H1 (cell line): ENCODE data around the gene KCNE5. TPM values are rescaled to one million over a fixed set of nuclear protein-coding genes. Genes with fewer than 3 reads are reported as not detected.

Experiments
- CTCF ChIA-PET: fragments of 300-600 bp; sonication (Branson Sonifier 250); formaldehyde crosslinking; loops from one replicate; lab custom pipeline; 2021; ENCODE audit not compliant: partially characterized antibody; lab: Charles Lee
- POLR2A ChIA-PET: fragments of 300-600 bp; sonication (Branson Sonifier 250); formaldehyde crosslinking; loops from one replicate; lab custom pipeline; 2021; ENCODE audit warnings: inconsistent platforms; ENCODE audit not compliant: partially characterized antibody; lab: Charles Lee
- DNase-seq, 2 experiments: peaks; one replicate each; pipeline versions ENCODE4 v3.0.0 to v3.0.0-alpha.2; 2010 to 2022; ENCODE audit warnings: low spot score in 2 of 2, low read depth in 1 of 2, mixed read lengths in 1 of 2
- FAIRE-seq: peaks from 2 replicates; lab custom pipeline; 2011; peaks lifted over from hg19 to GRCh38; lab: Jason Lieb, UNC
- H2AFZ ChIP-seq: 2 replicates; pipeline ENCODE4 v1.8.1; 2012; ENCODE audit warnings: low read length, inconsistent platforms
- H2AK5ac ChIP-seq: 2 replicates; pipeline ENCODE4 v1.6.1; 2013; ENCODE audit warnings: low read depth, low read length
- H2BK120ac ChIP-seq: replicated peaks from 2 replicates; pipeline ENCODE3; 2013; ENCODE audit warnings: low read depth, low read length, inconsistent platforms
- H2BK12ac ChIP-seq: 2 replicates; pipeline ENCODE4 v1.6.1; 2013; ENCODE audit warnings: low read depth, low read length
- H2BK15ac ChIP-seq: 2 replicates; pipeline ENCODE4 v1.6.1; 2013; ENCODE audit warnings: low read length
- H2BK20ac ChIP-seq: 2 replicates; pipeline ENCODE4 v1.6.1; 2013; ENCODE audit warnings: low read length
- H2BK5ac ChIP-seq: 2 replicates; pipeline ENCODE4 v1.6.1; 2013; ENCODE audit warnings: low read depth, low read length
- H3K14ac ChIP-seq: 2 replicates; pipeline ENCODE4 v1.6.1; 2013; ENCODE audit warnings: inconsistent platforms; ENCODE audit not compliant: insufficient read length
- H3K18ac ChIP-seq: 2 replicates; pipeline ENCODE4 v1.6.1; 2013; ENCODE audit warnings: low read length; ENCODE audit errors: extremely low read depth
- H3K23ac ChIP-seq: 2 replicates; pipeline ENCODE4 v1.6.1; 2013; ENCODE audit warnings: inconsistent platforms; ENCODE audit not compliant: insufficient read length
- H3K23me2 ChIP-seq: 2 replicates; pipeline ENCODE4 v1.6.1; 2013; ENCODE audit warnings: low read depth, low read length
- H3K27ac ChIP-seq: 2 replicates; pipeline ENCODE4 v1.6.1; 2011; ENCODE audit warnings: low read depth, low read length, inconsistent platforms
- H3K27me3 ChIP-seq, 4 experiments: replicated peaks in 1 of 4; 1 replicate in 1 of 4; 2 replicates in 3 of 4; pipeline versions ENCODE4 v1.6.1 to v1.8.1; 2011 to 2013; ENCODE audit warnings: low read length in 3 of 4, mild to moderate bottlenecking in 3 of 4, inconsistent platforms in 2 of 4, mixed read lengths in 2 of 4, moderate library complexity in 1 of 4; ENCODE audit not compliant: control insufficient read depth in 3 of 4, insufficient read depth in 3 of 4; ENCODE audit errors: extremely low read depth in 1 of 4
- H3K36me3 ChIP-seq, 4 experiments: 2 replicates each; pipeline versions ENCODE4 v1.6.1 to v1.8.1; 2011 to 2013; ENCODE audit warnings: mild to moderate bottlenecking in 4 of 4, low read length in 3 of 4, moderate library complexity in 2 of 4, control low read depth in 1 of 4, inconsistent platforms in 1 of 4; ENCODE audit not compliant: insufficient read depth in 4 of 4, control insufficient read depth in 2 of 4
- H3K4ac ChIP-seq: replicated peaks from 2 replicates; pipeline ENCODE3; 2013; ENCODE audit warnings: low read length, low read depth, mixed read lengths, inconsistent platforms; ENCODE audit not compliant: insufficient read length
- H3K4me1 ChIP-seq, 4 experiments: replicated peaks in 1 of 4; 1 replicate in 1 of 4; 2 replicates in 3 of 4; pipeline versions ENCODE4 v1.6.1 to v1.8.1; 2011 to 2013; ENCODE audit warnings: low read length in 3 of 4, inconsistent platforms in 2 of 4, mixed read lengths in 1 of 4; ENCODE audit not compliant: insufficient read depth in 4 of 4, control insufficient read depth in 3 of 4
- H3K4me2 ChIP-seq, 2 experiments: 2 replicates each; pipeline versions ENCODE4 v1.6.1 to v1.8.1; 2011 to 2013; ENCODE audit warnings: low read depth in 2 of 2, low read length in 2 of 2, control low read depth in 1 of 2, inconsistent platforms in 1 of 2, mild to moderate bottlenecking in 1 of 2; ENCODE audit not compliant: insufficient read depth in 1 of 2
- H3K4me3 ChIP-seq, 4 experiments: fragments of 200-600, 300-600 bp in 1 of 4; sonication (generic), shearing (Covaris generic), sonication (Bioruptor Twin) in 1 of 4; 2 replicates each; pipeline versions ENCODE4 v1.5.1 to v1.8.1; 2011 to 2016; ENCODE audit warnings: low read length in 4 of 4, low read depth in 3 of 4, control low read depth in 2 of 4, inconsistent platforms in 2 of 4, mild to moderate bottlenecking in 2 of 4, mixed read lengths in 1 of 4, moderate library complexity in 1 of 4; ENCODE audit not compliant: insufficient read depth in 2 of 4; ENCODE audit errors: extremely low read depth in 1 of 4
- H3K56ac ChIP-seq: replicated peaks from 2 replicates; pipeline ENCODE3; 2013; ENCODE audit warnings: low read depth, mild to moderate bottlenecking, mixed read lengths, low read length, inconsistent platforms; ENCODE audit not compliant: insufficient read length
- H3K79me1 ChIP-seq: 2 replicates; pipeline ENCODE4 v1.6.1; 2013; ENCODE audit warnings: low read depth, low read length, control low read depth
- H3K79me2 ChIP-seq, 2 experiments: 2 replicates each; pipeline versions ENCODE4 v1.6.1 to v1.8.1; 2012 to 2013; ENCODE audit warnings: low read length in 2 of 2, mild to moderate bottlenecking in 2 of 2, inconsistent platforms in 1 of 2; ENCODE audit not compliant: insufficient read depth in 2 of 2, control insufficient read depth in 1 of 2
- H3K9ac ChIP-seq, 4 experiments: replicated peaks in 1 of 4; 1 replicate in 1 of 4; 2 replicates in 3 of 4; pipeline versions ENCODE4 v1.6.1 to v1.8.1; 2011 to 2013; ENCODE audit warnings: low read depth in 3 of 4, low read length in 3 of 4, control low read depth in 2 of 4, mild to moderate bottlenecking in 2 of 4, moderate library complexity in 2 of 4, inconsistent platforms in 1 of 4; ENCODE audit errors: extremely low read depth in 1 of 4
- H3K9me3 ChIP-seq, 2 experiments: 2 replicates each; pipeline versions ENCODE4 v1.6.1 to v1.8.1; 2012 to 2013; ENCODE audit warnings: mild to moderate bottlenecking in 2 of 2, moderate library complexity in 2 of 2, control low read depth in 1 of 2, inconsistent platforms in 1 of 2, low read depth in 1 of 2, low read length in 1 of 2, mixed read lengths in 1 of 2; ENCODE audit not compliant: insufficient read depth in 2 of 2
- H4K20me1 ChIP-seq, 2 experiments: replicated peaks in 1 of 2; 2 replicates each; pipeline versions ENCODE3 to v1.8.1; 2011 to 2013; ENCODE audit warnings: inconsistent platforms in 2 of 2, low read length in 2 of 2, mild to moderate bottlenecking in 1 of 2; ENCODE audit not compliant: insufficient read depth in 2 of 2, control insufficient read depth in 1 of 2
- H4K5ac ChIP-seq: 2 replicates; pipeline ENCODE4 v1.6.1; 2013; ENCODE audit warnings: low read length, low read depth, mixed read lengths, inconsistent platforms; ENCODE audit not compliant: insufficient read length
- H4K8ac ChIP-seq: 2 replicates; pipeline ENCODE4 v1.8.0; 2013; ENCODE audit warnings: mild to moderate bottlenecking, moderate library complexity, low read length, inconsistent platforms; ENCODE audit not compliant: insufficient read depth; ENCODE audit errors: extremely low read depth
- H4K91ac ChIP-seq: replicated peaks from 2 replicates; pipeline ENCODE3; 2013; ENCODE audit warnings: low read length, mixed read lengths, inconsistent platforms; ENCODE audit not compliant: insufficient read length
- BRCA1 ChIP-seq: IDR thresholded peaks from 2 replicates; pipeline ENCODE4 v1.6.1; 2012; ENCODE audit warnings: low read depth, low read length, improper control_type of control experiment
- EGR1 ChIP-seq: IDR thresholded peaks from 2 replicates; pipeline ENCODE4 v1.6.1; 2011; ENCODE audit warnings: low read depth, low read length, borderline replicate concordance
- NANOG ChIP-seq: IDR thresholded peaks from 2 replicates; pipeline ENCODE4 v1.6.1; 2011; ENCODE audit warnings: low read length, low read depth, mild to moderate bottlenecking, inconsistent platforms; ENCODE audit not compliant: insufficient read depth, poor library complexity, severe bottlenecking
- POLR2AphosphoS5 ChIP-seq: IDR thresholded peaks from 2 replicates; pipeline ENCODE4 v1.6.1; 2011; ENCODE audit warnings: low read depth, low read length
- SRF ChIP-seq: IDR thresholded peaks from 2 replicates; pipeline ENCODE4 v1.6.1; 2011; ENCODE audit warnings: mild to moderate bottlenecking, low read depth, low read length, moderate library complexity
- WGBS, 2 experiments: shearing (Covaris generic) in 1 of 2; methylation state at CpG; one replicate each; pipeline versions ENCODE4 v1.1.6 to v1.1.7; 2013 to 2015; ENCODE audit warnings: low lambda C conversion rate in 2 of 2, mixed read lengths in 2 of 2, inconsistent platforms in 1 of 2, low coverage in 1 of 2, missing lambda C conversion rate in 1 of 2; ENCODE audit not compliant: insufficient replicate concordance in 2 of 2, insufficient coverage in 1 of 2, insufficient read length in 1 of 2; ENCODE audit errors: extremely low coverage in 1 of 2, missing lambda C conversion rate in 1 of 2; 5-methylcytosine and 5-hydroxymethylcytosine counted together
- polyA plus RNA-seq, 7 experiments: library from polyadenylated mRNA; depleted of rRNA in 3 of 7; stranded (reverse) in 5 of 7; unstranded in 2 of 7; fragments of >200 nt in 5 of 7; fragments of 200-250 nt in 2 of 7; gene quantifications; 1 replicate in 5 of 7; 2 replicates in 1 of 7; 4 replicates in 1 of 7; pipeline versions ENCODE4 v1.2.1 to v1.2.3, GENCODE V29; 2011 to 2013; ENCODE audit warnings: missing spikeins in 2 of 7, mixed read lengths in 2 of 7
- total RNA-seq: library from RNA; stranded (reverse); fragmentation: NEBNext Ultra II Directional; extraction: Animal tissue kit (Norgen Biotek cat#: 25700); gene quantifications from 2 replicates; pipeline ENCODE4 v1.2.1, GENCODE V29; 2021

The KCNE5 gene
- total and polyA plus RNA-seq, 2 of the 8 experiments (the other 6 are each of a cell fraction or from before 2014, with no cell fraction given): 3.6 to 5.9 TPM

DNA sequence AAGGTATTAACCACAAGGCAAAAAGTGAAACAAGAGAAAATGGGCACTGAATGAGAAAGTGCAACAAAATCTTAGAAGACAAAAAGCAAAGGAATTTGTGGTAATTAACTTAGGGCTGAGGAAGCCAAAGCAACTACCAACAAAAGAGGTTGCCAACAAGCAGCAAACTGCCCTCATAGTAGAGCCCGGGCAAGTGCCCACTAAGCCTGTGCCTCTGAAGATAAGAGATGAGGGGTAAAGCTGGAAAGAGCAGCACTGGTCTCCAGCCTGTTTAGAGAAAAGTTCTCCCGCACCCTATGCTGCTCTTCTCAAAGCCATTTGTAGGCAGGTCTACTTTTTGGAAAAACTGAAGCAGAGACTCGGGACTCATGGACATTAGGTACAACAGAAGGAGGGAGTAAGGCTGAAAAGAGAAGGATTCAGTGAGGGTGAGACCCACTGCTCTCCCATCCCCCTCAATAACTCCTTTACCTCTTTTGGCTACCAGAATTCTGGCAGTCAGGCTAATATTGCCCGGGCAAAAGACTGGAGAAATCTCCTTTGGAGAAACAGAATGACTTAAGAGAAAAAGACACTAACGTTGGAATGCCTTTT lies 29.6 kb upstream of the KCNE5 start:
- Histone ChIP-seq H3K18ac (no peak overlapping the region), H2BK15ac (no peak overlapping the region), H2AFZ (no peak overlapping the region), H3K27me3 (no peaks in the 10 kb centered on the region), H3K23ac (no peak overlapping the region), H2BK20ac (no peak overlapping the region), H3K27ac (no peak overlapping the region), H2BK12ac (no peak overlapping the region), H2BK120ac (no peak overlapping the region), H4K20me1 (no peaks in the 10 kb centered on the region), H3K23me2 (no peaks in the 10 kb centered on the region), H3K9ac (no peak overlapping the region), H2BK5ac (no peak overlapping the region), H3K4me3 (no peak overlapping the region), H3K56ac (no peak overlapping the region), H3K4me1 (no peaks in the 10 kb centered on the region), H3K4me2 (no peak overlapping the region), H4K91ac (no peak overlapping the region), H3K79me1 (no peaks in the 10 kb centered on the region), H3K79me2 (no peaks in the 10 kb centered on the region), H4K8ac (no peak overlapping the region), H3K9me3 (no peaks in the 10 kb centered on the region), H2AK5ac (no peak overlapping the region), H3K4ac (no peak overlapping the region), H4K5ac (no peak overlapping the region), H3K36me3 (peaks cover 0 to 5% (median 3%) of the 10 kb centered on the region in 4 experiments; a peak in 4 of 8 replicates), H3K14ac (no peak overlapping the region)
- CTCF ChIA-PET: interaction anchor here (1.4 to 1.5 kb wide), 2 partner anchors 169 to 236 kb away, joined by 3 read pairs; no protein-coding TSS in a partner anchor
- DNase-seq (no peak), FAIRE-seq (no peak)
- 71% methylated on average over 5 of the region's 5 CpGs; no CpG with 5 or more reads in 1 of the 2 experiments for WGBS, 2 experiments
- POLR2A ChIA-PET: no interaction called here
- TF ChIP-seq EGR1: no peak
- TF ChIP-seq BRCA1: no peak
- TF ChIP-seq POLR2AphosphoS5: no peak
- no peak for TF ChIP-seq SRF
- TF ChIP-seq NANOG: no peak
